Measurements from ENCODE around the gene KIZ.

GRCh38 chr20:21179757-21180156, 53.9 kb downstream of the KIZ start:
- no peak for TF ChIP-seq TAF1 (IDR thresholded peaks at IDR 0.05; ENCODE audit: borderline replicate concordance, insufficient read depth, low read length)
- TF ChIP-seq REST (IDR thresholded peaks at IDR 0.05; ENCODE audit: insufficient read depth in 1 of 2, low read depth in 2 of 2, low read length in 2 of 2), result no peak
- TF ChIP-seq POLR2AphosphoS5 (IDR thresholded peaks at IDR 0.05; ENCODE audit: low read depth, low read length), result no peak

All from PFSK-1 (cell line).